ENCODE data around the gene HOXB7.
A peak's percentile ranks its signal among the peaks of the same experiment; 100 is the strongest.

HOXB7 gene

GRCh38 chr17:48622857-48623256 lies 12.0 kb upstream of the HOXB7 start:
- no peak for DNase-seq

GRCh38 chr17:48621410-48622392 lies 10.9 kb upstream of the HOXB7 start:
- no peak for DNase-seq

- DNase-seq, result no peak
Measured at GRCh38 chr17:48620461-48621139, 9.8 kb upstream of the HOXB7 start.

GRCh38 chr17:48619826-48620449 lies 9.1 kb upstream of the HOXB7 start:
- DNase-seq, result no peak

GRCh38 chr17:48618256-48618896 lies 7.6 kb upstream of the HOXB7 start:
- DNase-seq, result peak; percentile 85

GRCh38 chr17:48617471-48618255 lies 6.8 kb upstream of the HOXB7 start:
- no peak for DNase-seq

GRCh38 chr17:48616717-48617470 lies 6.1 kb upstream of the HOXB7 start:
- DNase-seq, result no peak

- DNase-seq, result no peak
Measured at GRCh38 chr17:48615963-48616716, 5.3 kb upstream of the HOXB7 start.

- DNase-seq, result no peak
Measured at GRCh38 chr17:48615047-48615962, 4.5 kb upstream of the HOXB7 start, which contains the start of gene HOXB8. Gene HOXB8, minus strand, starts transcription at chr17:48615292. Its CDS starts 588 bp downstream, at chr17:48614704.

GRCh38 chr17:48613862-48614694 lies 3.3 kb upstream of the HOXB7 start:
- no peak for DNase-seq

GRCh38 chr17:48612854-48613691 lies 2.3 kb upstream of the HOXB7 start:
- DNase-seq, result peak; percentile 46

GRCh38 chr17:48612456-48612853 lies 1.6 kb upstream of the HOXB7 start:
- DNase-seq, result no peak

GRCh38 chr17:48611681-48612455 lies 1.1 kb upstream of the HOXB7 start:
- no peak for DNase-seq

- no peak for DNase-seq
Measured at GRCh38 chr17:48611213-48611612, 396 bp upstream of the HOXB7 start.

GRCh38 chr17:48609759-48610281 lies 997 bp downstream of the HOXB7 start:
- no peak for DNase-seq

- no peak for DNase-seq
Measured at GRCh38 chr17:48609033-48609432, 1.8 kb downstream of the HOXB7 start.

All from T-helper 9 cell (primary cell).